Stimulated activated CD4-positive, alpha-beta T cell treated with anti-CD3 and anti-CD28 coated beads, TNF-alpha, amount 100 ng/mL, for 48 hours (primary cell): ENCODE data around the gene GMPR2.
A peak's percentile ranks its signal among the peaks of the same experiment; 100 is the strongest.
"Not testable (repeated sequence)": the region's sequence is repeated elsewhere in the genome, so short reads cannot be mapped to it uniquely, and the experiment has no call there.

Experiments
- DNase-seq, 3 donors: peaks; one replicate each; pipeline ENCODE4 v3.0.0-alpha.2; 2020; ENCODE audit warnings: low read depth in 3 of 3

GMPR2 gene

DNA sequence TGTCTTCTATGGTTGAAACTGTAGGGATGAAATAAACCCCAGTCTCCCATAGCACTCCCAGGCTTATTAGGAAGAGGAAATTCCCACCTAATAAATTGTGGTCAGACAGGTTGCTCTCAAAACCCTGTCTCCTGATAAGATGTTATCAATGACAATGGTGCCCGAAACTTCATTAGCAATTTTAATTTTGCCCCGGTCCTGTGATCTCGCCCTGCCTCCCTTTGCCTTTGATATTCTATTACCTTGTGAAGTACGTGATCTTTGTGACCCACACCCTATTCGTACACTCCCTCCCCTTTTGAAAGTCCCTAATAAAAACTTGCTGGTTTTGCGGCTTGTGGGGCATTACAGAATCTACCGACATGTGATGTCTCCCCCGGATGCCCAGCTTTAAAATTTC lies 30.2 kb upstream of the GMPR2 start:
- not testable (repeated sequence) for DNase-seq

- DNase-seq: not testable (repeated sequence)
These were observed 29.4 kb upstream of the GMPR2 start for GRCh38 chr14:24203249-24203886.

DNA sequence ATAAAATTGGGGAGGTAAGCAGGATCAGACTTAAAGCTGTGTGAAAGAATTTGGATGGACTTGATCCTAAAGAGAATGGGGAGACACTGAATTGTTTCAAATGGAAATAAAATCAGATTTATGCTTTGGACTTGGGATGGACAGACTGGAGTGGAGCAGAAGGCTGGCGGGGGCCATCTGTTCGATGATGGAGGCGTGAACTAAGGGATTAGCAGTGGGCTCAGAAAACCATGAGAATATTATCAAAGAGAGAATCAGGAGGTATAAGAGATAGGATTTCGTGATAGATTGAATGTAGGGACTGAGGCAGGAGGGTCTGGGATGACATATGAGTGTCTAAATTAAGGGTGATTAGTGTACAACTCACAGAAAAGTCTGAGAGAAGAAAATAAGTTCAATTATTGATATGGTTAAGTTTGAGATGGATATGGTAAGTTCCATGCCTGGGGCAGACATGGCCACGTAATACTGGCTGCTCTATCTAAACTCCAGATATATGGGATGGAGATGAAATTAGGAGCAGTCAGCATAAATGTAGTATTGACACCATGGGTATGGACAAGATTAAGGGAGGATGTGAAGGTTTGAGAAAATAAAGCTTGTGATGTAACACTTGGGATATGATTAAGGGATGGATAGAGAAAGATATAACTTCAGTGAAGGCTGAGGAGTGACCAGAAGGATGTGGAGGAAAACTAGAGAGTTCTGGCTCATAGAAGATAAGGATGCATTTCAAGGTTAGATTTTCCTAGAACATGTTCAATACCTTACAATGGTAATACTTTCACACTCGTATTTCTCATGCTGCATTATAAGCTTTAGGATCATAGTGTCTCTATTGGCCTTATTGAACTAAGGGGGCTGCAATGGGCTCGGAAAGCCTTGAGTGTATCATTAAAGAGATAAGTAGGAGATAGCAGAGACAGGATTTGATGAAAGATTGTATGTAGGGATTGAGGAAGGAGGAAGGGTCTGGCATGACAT lies 28.3 kb upstream of the GMPR2 start:
- no peak for DNase-seq

DNA sequence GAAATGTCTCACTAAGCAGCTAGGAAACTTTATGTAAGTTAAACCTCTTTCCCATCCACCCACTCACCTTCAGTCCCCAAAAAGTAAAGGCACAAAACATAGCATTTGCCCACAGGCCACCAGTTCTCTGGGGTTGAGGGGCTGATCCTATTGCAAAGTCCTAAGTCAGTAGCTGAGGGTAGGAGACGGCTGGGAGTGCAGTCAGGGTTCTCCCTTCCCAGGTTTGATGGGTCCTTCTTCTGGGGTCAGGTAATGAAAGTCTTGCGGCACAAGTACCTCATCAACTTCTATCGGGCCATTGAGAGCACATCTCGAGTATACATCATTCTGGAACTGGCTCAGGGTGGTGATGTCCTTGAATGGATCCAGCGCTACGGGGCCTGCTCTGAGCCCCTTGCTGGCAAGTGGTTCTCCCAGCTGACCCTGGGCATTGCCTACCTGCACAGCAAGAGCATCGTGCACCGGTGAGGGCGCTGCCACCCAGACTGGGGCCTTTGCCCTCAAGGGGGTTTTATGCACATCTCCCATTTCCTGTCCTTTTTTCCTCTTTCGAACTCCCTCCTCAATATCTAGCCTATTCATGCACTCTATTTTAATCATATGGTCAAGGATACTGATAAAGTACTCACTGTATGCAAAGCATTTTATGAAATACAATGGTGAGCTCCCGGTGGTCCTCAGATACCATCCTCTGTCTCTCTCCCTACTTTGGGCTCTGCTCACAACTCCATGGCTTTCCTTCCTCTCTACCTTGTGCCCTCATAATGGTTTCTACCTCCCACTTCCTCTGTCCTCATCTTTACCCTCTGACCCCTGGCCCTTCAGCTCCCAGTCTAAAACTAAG lies 26.2 kb upstream of the GMPR2 start:
- no peak for DNase-seq

DNA sequence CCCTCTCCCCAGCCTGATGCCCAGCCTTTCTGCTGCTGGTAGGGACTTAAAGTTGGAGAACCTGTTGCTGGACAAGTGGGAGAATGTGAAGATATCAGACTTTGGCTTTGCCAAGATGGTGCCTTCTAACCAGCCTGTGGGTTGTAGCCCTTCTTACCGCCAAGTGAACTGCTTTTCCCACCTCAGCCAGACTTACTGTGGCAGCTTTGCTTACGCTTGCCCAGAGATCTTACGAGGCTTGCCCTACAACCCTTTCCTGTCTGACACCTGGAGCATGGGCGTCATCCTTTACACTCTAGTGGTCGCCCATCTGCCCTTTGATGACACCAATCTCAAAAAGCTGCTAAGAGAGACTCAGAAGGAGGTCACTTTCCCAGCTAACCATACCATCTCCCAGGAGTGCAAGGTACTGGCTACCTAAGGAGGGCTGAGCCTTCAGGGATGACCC lies 25.6 kb upstream of the GMPR2 start:
- no peak for DNase-seq

DNA sequence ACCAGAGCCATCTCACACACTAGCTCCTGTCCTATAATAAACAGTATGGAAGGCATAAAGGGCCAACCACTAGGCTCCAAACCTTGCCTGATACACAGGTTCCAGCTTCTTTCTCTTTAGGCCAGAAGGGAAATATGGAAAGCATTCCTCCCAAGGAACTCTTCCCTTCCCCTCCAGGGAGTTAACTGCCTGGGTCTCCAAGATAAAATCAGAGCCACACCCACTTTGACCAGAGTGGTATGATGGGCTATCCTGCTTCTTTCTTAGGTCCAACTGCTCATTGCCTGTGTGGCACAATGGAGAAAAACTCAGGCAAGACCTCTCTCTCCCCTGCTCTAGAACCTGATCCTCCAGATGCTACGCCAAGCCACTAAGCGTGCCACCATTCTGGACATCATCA lies 25.1 kb upstream of the GMPR2 start:
- no peak for DNase-seq

DNA sequence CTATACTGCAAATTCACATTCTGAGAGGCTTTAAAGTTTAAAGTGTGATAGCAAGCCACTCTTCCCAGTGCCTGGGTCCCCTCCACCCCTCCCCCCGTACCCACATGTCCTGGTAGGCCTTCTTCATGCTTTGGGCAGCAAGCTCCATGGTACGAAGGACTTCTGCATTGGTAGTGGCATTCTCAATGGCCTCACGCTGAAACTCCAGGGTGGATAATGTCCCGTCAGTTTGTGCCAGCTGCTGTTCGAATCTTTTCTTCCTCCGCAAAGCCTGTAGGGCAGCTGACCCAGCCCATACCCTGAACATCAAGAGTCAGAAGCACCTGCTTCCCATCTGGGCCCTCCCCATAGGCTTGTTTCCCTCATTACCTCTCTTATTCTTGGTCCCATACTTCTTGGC lies 21.4 kb upstream of the GMPR2 start:
- DNase-seq: no peak

DNA sequence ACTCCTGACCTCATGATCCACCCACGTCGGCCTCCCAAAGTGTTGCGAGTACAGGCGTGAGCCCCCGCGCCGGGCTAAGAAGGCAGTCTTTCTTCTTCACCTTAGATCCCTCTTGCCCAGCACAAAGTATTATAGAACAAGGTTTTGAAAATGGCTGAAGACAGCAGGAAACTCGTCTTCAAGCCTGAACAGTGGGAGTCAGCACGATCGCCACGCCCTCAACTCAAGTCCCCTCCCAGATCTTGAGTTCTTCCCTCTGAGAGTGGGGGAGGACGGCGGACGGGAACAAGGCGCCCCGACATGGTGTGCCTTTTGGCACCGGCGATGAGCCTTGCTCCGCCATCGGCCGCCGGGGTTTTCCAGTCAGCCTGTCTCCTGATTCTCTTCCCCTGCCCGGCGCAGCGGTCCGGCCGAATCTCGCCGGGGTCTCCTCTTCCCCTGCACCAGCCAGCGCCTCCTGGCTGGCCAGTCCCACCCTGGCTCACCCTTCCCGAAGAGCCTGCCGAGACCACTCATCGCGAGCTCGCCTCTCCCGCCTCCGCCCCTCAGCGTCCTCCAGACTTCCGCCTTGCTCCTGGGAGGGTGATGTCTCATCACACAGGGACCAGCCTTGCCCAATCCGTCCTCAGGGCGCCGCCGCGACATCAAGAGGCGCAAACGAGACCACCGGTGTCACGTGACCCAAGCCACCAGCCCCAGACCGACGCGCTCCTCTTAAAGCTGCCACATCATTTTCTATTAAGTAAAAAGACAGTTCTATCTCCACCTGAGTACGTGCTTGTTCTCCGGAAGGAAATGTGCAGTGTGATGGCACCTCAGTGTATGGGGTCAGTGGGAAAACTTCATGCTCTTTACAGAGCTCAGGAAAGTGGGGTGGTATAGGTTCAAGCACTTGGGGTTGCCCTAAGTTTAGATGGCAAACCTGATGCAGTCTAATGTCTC lies 19.5 kb upstream of the GMPR2 start, which contains the start of gene CHMP4A:
TSS of gene CHMP4A (minus strand) at position 565 of the 942 bp plus-strand sequence. CDS start at position 516, 49 bp downstream.
- peak; percentile 92 to 96 (median 96) for DNase-seq

GRCh38 chr14:24213866-24214662 lies 18.7 kb upstream of the GMPR2 start:
- no peak for DNase-seq

- DNase-seq: peak; percentile 69 to 74 (median 74)
These were observed 17.0 kb upstream of the GMPR2 start, which contains the start of gene MDP1 for GRCh38 chr14:24215495-24216344. TSS of gene MDP1 (minus strand) at chr14:24216066. CDS start at chr14:24215955, 111 bp downstream.

- DNase-seq: no peak
These were observed 16.4 kb upstream of the GMPR2 start for GRCh38 chr14:24216345-24216699.

- not testable (repeated sequence) for DNase-seq
These were observed 15.9 kb upstream of the GMPR2 start for GRCh38 chr14:24216876-24217275.

- no peak for DNase-seq
These were observed 13.6 kb upstream of the GMPR2 start for GRCh38 chr14:24219080-24219479.

DNA sequence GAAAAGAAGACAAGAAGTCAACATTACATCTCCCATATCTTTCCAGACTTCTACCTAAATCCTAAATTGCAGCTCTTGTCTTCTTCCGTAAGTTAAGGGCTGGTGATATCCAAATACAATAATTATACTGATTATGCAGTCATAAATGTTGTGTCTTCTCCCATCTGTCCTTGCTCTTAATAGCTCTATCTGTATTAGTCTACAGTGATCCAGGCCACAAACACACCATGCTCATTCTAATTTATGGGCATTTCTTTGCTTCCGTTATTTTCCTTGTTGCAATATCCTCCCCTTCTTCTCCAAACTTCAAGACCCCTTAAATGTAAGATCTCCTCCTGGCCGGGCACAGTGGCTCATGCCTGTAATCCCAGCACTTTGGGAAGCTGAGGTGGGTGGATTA lies 13.2 kb upstream of the GMPR2 start:
- DNase-seq: no peak

DNA sequence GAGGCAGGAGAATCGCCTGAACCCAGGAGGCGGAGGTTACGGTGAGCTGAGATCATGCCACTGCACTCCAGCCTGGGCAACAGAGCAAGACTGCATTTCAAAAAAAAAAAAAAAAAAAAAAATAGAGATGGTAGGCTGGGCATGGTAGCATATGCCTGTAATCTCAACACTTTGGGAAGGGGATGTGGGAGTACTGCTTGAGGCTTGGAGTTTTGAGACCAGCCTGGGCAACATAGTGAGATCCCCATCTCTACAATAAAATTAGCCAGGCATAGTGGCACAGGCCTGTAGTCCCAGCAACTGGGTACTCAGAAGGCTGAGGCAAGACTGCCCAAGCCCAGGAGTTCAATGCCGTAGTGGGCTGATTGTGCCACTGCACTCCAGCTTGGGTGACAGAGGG lies 9.7 kb upstream of the GMPR2 start:
- DNase-seq: not testable (repeated sequence)

- no peak for DNase-seq
These were observed 8.1 kb upstream of the GMPR2 start for GRCh38 chr14:24224618-24225071.

GRCh38 chr14:24226473-24226872 lies 6.3 kb upstream of the GMPR2 start:
- no peak for DNase-seq

GRCh38 chr14:24228902-24229301 lies 3.8 kb upstream of the GMPR2 start:
- no peak for DNase-seq
